Right hindlimb (tissue), 1 donor: ENCODE data around the gene KLC1.
"Not testable (repeated sequence)": the region's sequence is repeated elsewhere in the genome, so short reads cannot be mapped to it uniquely, and the experiment has no call there.

Experiments
- DNase-seq: peaks from one replicate; pipeline ENCODE4 v3.0.0-alpha.2; 2018

The KLC1 gene

GRCh38 chr14:103628684-103629502 is at the start of gene KLC1:
KLC1 (plus strand) TSS chr14:103629211; CDS start chr14:103654565, 25,354 bp downstream.
- peak; percentile 90 for DNase-seq

DNA sequence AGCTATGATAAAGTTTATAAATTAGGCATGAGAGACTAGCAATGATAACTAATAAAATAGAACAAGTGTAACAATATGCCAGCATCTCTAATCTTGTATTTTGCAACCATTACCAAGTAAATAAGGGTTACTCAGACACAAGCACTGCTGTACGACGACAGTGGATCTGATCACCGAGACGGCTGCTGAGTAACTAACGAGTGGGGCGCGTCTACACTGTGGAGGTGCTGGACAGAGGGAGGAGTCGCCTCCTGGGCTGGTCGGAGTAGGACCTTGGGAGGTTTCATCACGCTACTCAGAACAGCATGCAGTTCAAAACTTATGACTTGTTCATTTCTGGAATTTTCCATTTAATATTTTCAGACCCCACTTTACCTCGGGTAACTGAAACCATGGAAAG is 47.8 kb upstream of the KLC1 start:
- DNase-seq: no peak

DNA sequence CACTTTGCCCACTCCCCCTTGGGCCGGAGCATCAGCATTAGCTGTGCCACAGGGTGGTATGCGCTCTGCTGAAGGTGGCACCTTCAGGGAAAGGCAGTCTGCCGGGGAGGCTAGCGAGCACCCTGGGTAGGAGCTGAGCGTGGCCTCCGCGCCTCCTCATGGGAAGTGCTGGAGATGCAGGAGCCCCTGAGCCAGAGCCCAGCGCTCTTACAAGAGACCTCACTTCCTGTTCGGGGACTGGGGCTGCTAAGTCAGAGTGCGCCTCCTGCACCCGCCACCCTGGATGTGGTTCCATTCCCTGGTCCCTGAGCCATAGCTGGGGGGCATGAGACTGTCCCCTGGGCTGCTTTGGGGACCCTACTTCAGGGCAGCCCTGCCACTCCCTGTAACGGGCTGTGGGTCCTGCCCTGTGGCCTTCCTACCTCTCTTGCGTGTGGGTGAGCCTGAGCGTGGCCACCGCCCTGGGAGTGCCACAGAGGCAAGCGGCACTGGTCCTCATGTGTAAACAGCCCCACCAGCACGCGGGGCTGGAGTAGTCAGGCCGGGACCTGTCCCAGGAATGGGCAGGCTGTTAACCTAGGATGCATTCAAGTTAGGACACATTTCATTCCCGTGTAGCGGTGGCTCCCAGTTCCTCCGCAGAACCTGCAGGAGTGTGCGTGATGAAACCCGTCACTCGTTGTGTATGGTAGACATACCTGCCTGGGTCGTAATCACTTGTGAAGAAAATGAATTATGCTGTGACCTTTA is 46.9 kb upstream of the KLC1 start:
- DNase-seq: no peak

GRCh38 chr14:103584326-103584915 is 44.6 kb upstream of the KLC1 start:
- no peak for DNase-seq

DNA sequence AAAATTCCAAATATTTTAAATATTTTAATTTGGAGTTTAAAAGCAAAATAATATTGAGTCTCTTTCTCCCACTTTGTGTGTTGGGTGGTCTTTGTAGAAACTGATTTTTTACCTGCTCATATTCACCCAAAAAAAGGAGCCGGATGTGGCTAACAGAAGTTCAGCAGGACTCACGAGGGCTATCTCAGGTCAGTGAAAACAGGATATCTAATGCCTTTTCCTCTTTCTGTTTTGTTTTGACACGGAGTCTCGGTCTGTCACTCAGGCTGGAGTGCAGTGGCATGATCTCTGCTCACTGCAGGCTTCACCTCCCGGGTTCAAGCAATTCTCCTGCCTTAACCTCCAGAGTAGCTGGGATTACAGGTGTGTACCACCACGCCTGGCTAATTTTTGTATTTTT is 35.4 kb upstream of the KLC1 start:
- DNase-seq: no peak

DNA sequence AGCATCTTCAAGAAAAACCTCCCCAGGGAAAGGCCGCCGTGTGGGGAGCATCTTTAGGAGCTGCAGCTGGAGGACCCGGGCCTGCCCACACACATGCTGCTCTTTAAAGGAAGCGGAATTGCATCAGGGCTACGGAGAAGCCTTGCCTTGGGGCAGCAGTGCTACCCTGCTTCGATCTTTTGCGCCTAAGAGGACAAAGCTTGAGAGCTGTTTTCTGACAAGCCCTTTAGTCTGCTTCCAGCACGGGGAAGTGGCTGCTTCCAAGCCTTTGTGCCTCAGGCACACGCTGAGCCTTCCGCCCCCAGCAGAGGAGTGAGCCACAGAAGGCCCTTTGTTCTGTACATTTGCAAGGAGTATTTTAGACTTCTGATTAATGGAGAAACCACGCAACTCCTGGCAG is 34.7 kb upstream of the KLC1 start:
- DNase-seq: peak; percentile 47

GRCh38 chr14:103597623-103598377 is 31.2 kb upstream of the KLC1 start:
- peak; percentile 48 for DNase-seq

- no peak for DNase-seq
Measured at GRCh38 chr14:103600503-103600902, 28.5 kb upstream of the KLC1 start.

GRCh38 chr14:103604620-103605019 is 24.4 kb upstream of the KLC1 start:
- DNase-seq: no peak

DNA sequence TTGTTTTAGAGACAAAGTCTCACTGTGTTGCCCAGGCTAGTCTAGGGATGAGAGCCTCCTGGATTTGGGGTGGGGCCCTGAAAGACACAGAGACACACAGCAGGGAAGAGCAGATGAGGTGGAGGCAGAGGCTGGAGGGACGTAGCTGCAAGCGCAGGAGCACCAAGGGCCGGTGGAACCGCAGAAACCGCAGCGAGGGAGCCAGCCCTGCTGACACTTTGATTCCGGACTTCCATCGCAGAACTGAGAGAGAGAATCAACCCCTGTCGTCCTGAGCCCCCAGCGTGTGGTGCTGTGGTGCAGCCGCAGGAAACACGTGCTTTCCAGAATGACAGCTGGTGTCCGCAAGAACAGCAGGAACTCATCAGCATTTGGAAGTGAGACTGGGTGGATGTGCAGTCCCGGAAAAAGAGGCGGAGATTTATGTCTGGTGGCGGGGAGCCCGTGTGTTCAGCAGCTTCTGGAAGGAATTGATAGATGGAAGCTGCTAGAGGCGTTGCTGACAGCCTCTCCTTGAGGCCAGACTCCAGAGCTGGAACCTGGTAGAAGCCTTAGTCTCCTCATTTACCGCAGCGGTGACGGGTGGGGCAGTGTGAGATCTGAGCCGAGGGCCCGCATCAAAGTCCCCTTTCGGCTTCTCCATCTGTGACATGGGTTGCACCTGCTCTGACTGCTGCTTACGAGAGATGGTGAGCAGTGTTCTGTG is 21.9 kb upstream of the KLC1 start:
- peak; percentile 94 for DNase-seq

GRCh38 chr14:103607822-103608221 is 21.2 kb upstream of the KLC1 start:
- DNase-seq: no peak

- not testable (repeated sequence) for DNase-seq
Measured at GRCh38 chr14:103609081-103609480, 19.9 kb upstream of the KLC1 start.

GRCh38 chr14:103611215-103611614 is 17.8 kb upstream of the KLC1 start:
- DNase-seq: no peak

DNA sequence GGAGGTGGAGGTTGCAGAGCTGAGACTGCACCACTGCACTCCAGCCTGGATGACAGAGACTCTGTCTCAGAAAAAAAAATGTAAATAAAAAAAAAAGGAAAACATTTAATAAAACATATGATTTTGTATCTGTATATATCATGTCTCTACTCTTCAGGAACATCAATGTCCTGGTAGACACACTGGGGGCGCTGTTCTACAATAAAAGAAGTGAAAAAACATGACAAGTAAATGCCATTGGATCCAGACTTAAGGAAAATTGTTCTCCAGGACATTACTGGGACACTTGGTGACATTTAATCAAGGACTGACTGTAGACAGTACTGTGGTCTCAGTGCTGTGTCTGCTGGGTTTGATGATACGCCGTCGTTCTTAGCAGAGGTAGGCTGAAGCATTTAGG is 15.5 kb upstream of the KLC1 start:
- DNase-seq: no peak

- no peak for DNase-seq
Measured at GRCh38 chr14:103616635-103617300, 12.2 kb upstream of the KLC1 start.

DNA sequence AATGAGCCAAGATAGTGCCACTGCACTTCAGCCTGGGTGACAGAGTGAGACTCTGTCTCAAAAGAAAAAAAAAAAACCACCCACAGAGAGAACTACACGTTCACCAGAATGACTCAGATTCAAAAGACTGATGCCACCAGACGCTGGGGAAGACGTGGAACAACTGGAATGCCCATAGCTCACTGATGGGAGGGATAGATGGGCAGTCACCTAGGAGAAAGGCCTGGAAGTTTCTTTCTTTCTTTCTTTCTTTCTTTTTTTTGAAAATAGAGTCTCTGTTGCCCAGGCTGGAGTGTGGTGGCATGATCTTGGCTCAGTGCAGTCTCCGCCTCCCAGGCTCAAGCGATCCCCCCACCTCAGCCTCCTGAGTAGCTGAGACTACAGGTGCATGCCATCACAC is 10.0 kb upstream of the KLC1 start:
- DNase-seq: no peak

GRCh38 chr14:103621860-103622259 is 7.2 kb upstream of the KLC1 start:
- DNase-seq: no peak

- DNase-seq: no peak
Measured at GRCh38 chr14:103623308-103623707, 5.7 kb upstream of the KLC1 start.

DNA sequence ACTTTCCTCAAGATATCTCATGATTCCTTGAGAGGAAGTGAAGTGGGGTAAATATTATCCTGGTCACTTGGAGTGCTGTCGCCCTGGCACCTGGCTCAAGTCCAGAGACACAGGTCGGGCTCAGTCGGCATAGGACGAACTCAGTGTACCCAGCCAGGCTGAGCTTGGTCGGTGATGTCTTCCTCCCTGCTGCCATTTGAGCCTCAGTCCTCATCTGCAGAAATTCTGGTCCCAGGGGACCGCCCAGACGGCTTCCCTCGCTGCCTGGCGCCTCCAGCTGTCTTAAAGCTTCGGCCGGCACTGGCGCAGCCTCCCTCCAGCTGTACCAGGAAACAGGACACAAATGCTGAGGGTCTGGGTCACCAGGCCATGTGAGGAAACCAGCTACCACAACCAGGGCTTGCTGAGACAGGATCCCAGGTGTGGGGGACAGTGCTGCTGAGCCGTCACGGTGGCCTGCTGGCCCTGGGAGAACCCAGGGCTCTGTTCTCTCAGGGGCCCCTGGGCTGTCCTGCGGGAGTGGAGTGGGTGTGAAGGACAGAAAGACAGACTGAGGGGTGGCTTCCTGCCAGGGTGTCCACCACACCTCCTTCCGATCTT is 5.0 kb upstream of the KLC1 start:
- peak; percentile 33 for DNase-seq

GRCh38 chr14:103624860-103625259 is 4.2 kb upstream of the KLC1 start:
- DNase-seq: peak; percentile 51

DNA sequence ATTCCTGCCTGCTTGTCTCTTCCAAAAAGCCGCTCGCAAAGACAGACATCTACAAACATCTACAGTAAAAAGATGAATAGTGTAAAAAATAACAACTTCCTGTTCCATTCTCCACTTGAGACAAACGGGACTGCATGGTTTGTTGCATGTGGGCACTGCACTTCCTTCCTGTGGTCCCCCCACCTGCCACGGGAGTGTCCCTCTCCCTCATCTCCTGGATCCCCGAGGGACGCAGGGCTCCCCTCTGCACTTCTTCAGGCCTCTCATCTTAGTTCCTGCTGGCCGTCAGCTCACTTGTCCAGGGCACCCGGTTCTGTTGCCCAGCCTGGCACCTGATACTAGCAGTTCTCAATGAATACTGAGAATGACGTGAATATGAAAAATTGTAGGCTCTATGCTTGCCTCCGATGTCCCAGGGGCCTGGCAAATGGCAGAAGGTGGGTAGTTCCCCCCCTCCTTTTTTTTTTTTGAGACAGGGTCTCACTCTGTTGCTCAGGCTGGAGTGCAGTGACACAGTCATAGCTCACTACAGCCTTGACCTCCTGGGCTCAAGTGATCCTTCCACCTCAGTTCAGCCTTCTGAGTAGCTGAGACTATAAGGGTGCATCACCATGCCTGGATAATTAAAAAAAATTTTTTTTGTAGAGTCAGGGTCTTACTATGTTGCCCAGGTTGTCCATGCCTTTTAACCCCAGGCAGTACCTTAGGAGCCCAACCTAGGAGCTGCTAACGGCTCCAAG is 3.5 kb upstream of the KLC1 start:
- no peak for DNase-seq
